ENCODE results near the gene CDC42BPA.
"Not testable (repeated sequence)": the region's sequence is repeated elsewhere in the genome, so short reads cannot be mapped to it uniquely, and the experiment has no call there.

CDC42BPA gene

GRCh38 chr1:227042292-227042691 is 276.0 kb downstream of the CDC42BPA start:
- no peak for DNase-seq

DNA sequence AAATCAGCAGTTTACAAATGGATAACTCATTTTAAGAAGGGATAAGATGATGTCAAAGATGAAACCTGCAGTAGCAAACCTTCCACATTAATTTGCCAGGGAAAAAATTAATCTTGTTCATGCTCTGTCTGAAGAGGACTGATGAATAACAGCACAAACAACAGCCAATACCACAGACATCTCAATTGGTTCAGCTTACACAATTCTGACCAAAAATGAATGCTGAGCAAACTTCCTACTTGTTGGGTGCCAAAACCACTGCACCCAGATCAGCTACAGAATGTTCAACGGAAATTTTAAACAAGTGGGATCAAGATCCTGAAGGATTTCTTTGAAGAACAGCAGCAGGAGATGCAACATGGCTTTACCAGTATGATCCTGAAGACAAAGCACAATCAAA is 279.9 kb downstream of the CDC42BPA start:
- no peak for DNase-seq

DNA sequence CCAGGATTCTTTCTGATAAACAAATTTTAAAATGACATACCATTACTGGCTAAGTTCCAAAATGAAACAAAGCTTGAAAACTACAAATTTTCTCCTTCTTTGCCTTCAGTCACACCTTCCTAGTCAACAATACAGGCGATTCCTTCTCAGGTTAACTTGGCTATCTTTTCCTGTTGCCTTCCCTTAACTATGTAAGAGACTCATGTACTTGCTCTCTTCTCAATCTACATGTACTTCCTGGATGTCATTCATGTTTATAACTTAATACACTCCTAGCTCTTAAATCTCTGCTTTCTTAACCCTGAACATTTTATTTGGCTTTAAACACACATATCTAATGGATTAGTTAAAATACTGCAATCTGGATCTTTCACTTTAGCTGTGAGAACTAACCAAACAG is 281.2 kb downstream of the CDC42BPA start:
- no peak for DNase-seq

DNA sequence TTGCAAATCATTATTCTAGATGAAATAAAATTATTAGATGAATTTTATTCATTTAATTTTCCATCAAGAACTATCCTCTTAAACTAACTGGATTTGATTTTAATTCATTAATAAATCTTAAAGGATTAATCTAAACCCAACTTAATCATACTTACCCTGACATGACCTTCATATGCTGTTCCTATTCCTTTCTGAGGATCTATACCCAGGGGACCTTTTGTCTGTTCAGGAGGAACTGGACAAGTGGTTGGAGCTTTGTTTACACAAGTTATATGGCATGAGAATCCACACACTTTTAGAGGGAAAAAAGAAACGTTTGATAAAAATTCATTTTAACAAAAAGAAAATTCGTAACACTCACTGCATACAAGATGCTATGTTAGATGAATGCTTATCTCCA is 283.0 kb downstream of the CDC42BPA start:
- DNase-seq, result no peak

DNA sequence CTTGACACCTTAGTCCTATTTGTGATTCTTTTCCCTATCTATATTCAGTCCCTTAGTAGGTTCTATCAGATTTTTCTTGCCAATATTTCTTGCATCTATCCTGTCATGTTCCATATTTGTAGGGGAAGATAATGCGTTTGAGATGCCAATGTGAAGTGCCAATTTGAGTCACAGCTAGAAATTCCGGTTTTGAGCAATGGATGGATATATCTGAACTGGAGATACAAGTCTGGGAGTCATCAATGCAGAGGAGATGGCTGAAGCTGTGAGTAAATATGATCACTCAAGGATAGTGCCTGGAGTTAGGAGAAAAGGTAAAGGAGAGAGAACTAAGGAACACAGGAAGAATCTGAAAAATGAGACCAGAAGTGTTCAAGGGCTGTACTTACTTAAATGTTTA is 284.4 kb downstream of the CDC42BPA start:
- no peak for DNase-seq

DNA sequence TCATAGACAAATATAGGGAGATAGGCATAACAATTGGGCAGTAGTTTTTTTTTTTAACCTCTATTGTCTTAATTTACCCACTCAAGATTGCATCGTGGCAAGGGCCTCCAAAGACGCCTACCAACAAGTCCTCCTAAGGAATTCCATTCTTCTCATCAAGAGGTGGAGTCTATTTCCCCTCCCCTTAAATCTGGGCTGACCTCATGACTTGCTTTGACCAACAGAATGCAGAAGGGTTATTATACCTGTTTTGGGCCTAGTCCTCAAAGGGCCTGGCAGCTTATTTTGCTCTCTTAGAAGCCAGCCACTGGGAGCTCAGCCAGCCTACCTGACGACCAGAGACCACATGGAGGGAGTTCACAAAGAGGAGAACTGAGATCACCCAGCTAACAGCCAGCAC is 285.9 kb downstream of the CDC42BPA start:
- no peak for DNase-seq

DNA sequence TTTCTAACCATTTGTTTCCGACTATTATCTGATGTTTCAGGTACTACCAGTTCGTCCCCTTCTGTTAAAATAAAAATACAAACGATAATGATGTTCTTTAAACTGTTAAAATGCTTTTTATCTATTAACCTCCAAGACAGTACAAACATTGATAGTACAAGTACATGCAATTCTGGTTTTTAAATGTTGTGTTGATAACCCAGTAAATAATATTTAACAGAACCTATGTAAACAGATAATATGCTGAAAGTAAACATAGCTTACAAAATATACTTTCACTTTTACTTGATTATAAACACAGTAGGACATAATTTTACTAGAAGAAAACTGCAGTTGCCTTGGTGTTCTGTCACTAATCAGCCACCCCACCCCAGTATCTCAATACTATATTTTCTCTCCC is 301.3 kb downstream of the CDC42BPA start:
- DNase-seq, result no peak

GRCh38 chr1:227010645-227011044 is 307.6 kb downstream of the CDC42BPA start:
- no peak for DNase-seq

- DNase-seq, result no peak
These were observed 308.4 kb downstream of the CDC42BPA start for GRCh38 chr1:227009937-227010336.

- no peak for DNase-seq
These were observed 312.0 kb downstream of the CDC42BPA start for GRCh38 chr1:227006226-227006796.

GRCh38 chr1:227004796-227005195 is 313.5 kb downstream of the CDC42BPA start:
- DNase-seq, result no peak

GRCh38 chr1:227003165-227003564 is 315.1 kb downstream of the CDC42BPA start:
- DNase-seq, result no peak

- DNase-seq, result no peak
These were observed 315.7 kb downstream of the CDC42BPA start for GRCh38 chr1:227002531-227003049.

GRCh38 chr1:226999579-226999978 is 318.7 kb downstream of the CDC42BPA start:
- not testable (repeated sequence) for DNase-seq

DNA sequence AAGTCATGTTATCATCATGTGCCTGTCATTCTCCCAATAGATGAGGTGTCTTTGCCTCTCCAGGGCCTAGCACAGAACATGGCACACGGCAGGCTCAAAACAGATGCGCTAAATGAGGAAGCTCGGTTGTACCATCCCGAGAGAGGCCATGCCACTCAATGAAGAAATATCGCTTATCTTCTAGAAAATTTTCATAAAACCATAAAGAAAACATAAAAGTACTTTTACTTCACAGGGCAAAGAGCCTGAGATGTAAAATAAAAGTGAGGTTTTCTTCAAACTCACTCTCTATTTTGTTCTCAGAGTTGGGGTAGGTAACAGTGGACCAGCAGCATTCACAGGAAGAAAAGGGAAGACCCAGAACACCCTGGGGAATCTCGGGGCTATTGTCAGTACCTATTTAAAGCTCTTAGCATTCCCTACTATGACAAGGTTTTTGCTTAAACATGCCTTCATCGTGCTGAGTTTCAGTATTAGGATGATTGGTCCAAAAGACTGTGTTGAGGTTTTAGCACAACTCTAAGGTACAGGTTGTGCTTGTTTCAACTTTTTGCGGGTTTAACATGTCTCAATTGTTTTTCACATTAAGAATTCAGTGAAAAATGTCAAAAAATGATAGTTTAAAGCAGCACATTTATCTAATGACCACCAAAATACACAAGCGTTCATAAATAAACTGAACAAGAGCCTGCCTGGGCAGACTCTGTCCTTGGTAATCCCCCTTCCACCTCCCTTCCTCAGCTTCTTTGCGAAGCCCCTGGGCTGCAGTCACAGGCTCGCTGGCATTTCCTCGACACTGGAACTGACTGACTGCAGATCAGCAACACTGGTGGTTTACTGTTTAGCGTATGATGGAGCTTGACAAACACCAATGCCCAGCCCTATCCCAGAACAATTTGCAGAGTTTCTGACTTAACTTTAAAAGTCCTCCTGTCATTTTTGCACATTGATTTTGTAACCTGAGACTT is 322.6 kb downstream of the CDC42BPA start:
- DNase-seq, result no peak

DNA sequence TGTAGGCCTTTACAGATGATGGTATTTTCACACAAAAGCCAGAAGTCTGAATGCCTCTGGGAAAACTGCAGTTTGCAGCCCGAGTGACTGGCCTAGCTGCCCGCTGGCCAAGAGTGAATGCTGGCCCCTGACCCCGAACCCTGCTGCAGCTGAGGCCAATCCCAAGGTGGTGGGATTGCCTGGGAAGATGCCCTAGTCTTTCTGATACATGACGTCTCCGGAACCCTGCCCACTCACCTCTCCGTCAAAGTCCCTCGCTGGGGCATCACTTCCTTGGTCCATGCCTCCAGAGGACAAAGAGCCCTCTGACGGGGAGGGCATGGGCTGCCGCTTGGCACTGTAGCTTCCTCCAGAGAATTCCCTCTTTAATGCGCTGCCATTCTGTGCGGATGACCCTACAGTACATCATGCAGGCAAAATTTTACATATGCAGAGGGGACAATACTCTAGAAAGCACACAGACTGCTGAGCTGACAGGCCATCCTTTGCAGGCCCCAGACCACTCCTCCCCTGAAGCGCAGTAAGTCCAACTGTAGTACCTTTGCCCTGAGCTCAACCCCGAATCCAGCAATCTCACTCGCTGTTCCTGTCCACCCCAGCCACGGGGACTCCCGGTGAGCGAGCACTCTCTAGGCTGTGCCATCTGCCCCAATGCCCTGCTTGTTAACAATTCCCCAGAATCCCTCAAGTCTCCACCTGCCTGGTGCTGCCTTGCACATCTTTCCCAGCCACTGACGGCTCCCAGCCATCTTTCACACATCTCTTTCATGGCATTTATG is 323.5 kb downstream of the CDC42BPA start:
- DNase-seq, result no peak

DNA sequence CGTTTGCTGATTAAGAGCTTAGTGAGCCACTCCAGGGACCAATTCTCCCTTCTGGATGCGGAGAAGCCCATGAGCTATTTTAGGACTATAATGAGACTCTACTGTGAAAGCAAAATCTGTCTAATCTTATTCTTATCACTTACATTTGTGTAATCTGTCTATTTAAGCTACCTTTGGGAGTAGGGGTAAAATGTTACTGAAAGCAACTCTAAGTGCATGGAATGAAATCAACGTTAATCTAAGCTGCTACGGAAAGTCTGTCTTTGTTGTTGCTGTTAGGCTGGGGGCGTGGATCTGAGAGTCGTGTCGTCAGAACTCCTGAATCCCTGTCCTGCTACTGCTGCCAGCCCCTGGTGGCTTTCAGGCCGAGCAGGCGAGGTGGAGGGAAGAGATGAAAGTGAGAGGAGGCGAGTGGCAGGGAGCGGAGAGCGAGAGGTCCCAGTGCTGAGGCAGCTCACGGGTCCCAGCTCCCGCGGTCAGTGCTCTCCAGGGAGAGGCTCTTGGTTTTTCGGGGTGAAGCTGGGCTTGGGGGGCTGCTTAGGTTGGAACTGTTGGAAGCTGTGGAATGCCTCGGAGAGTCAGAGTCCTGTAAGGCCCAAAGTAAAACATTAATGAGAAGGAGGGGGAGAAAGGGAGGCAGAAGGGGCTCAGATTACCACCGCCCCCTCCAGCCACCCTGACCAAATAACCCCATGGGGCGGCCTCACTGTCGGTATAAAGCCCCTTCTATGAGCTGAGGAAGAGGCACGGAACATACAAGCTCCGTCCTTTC is 324.3 kb downstream of the CDC42BPA start:
- DNase-seq, result no peak

GRCh38 chr1:226991920-226992319 is 326.4 kb downstream of the CDC42BPA start:
- no peak for DNase-seq

- no peak for DNase-seq
These were observed 328.1 kb downstream of the CDC42BPA start for GRCh38 chr1:226990133-226990716.

DNA sequence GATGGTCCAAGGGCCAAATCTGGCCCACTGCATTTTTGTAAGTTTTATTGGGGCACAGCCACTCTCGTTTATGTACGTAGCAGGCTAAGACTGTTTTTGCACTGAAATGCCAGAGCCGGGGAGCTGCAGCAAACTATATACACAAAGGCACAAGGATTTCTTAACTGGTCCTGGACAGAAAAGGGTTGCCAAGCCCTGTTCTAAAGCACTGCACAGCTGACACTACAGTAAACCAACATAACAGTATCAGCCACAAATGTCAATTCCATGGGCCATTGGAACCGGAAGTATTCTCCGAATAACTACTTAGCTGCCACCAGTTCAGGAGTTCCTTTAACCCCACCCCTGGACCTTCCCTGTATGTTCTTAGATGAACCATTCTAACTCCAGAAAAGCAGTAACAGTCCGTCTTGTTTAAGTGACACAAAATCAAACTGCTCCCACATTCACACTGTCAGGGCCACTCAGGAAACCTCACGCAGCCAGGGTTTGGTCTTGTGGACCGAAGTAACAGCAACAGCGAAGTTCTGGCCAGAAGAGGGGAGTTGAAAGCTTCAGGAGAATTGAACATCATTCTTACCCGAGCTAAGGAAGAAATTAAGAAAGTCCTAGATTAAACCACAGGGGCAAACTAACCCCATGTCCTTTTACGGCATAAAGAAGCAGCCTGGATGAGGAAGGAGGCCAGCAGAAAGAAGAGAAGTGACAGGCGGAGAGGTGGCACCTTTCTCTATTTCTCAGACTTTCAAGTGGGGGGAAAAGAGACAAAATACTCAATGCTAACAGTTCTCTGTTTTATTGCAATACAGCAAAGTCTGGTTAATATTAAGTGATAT is 329.0 kb downstream of the CDC42BPA start:
- no peak for DNase-seq

DNA sequence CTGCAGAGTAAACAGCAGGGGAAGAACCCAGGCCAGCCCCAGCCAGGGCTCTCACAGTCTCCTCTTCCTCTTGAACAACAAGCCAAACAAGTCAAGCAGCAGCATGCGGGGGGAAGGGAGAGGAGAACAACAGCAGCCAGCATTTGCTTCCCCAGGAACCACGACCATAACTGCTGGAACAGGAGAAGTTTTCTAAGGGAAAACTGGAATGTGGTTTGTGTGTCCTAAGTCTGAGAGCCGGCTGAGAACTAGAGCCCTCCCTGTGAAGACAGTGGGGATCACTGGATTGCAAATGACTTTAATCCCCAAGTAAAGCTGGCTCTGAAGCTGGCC is 330.0 kb downstream of the CDC42BPA start:
- DNase-seq, result no peak
